ENCODE results near the gene CFAP57.

Gene CFAP57

DNA sequence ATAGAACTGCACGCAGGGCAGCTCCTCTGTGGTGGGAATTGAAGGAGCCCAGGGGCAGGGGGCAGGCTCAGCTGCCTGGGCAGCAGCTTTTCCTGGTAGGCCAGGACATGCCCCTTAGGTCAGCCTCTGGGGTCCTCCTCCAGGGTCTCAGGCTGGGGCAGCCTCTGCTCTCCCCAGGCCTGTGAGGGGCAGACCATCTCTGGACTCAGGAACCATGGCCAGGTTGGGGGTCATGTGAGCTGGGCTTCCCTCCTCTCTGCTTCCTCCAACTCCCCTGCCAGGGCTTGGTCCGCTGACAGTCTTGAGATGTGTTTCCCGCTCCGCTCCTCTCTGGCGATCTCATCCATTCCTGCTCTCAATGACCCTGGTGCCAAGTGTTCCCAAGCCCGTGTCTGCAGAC lies 107.5 kb downstream of the CFAP57 start:
- no peak for DNase-seq

GRCh38 chr1:43280692-43281091 lies 108.6 kb downstream of the CFAP57 start:
- DNase-seq, result no peak

- DNase-seq, result no peak
Measured at GRCh38 chr1:43282220-43283195, 110.4 kb downstream of the CFAP57 start.

DNA sequence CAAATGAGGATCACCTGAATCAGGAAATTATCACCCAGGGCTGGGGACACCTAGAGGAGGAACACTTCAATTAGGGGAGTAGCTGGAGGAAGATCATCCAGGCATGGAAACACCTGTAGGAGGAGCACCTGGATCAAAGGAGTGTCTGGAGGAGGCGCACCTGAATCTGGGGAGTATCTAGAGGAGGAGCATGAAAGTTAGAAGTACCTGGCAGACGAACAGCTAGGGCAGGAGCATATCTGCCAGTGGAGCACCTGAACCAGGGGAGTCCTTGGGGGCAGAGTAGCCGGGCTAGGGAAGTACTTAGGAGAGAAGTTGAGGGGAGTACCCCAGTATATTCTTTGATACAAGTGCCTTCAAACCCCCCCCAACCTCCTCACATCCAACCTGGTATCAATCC lies 111.9 kb downstream of the CFAP57 start:
- DNase-seq, result no peak

- no peak for DNase-seq
Measured at GRCh38 chr1:43284546-43285110, 112.5 kb downstream of the CFAP57 start.

GRCh38 chr1:43285269-43285990 lies 113.3 kb downstream of the CFAP57 start, which contains the start of gene C1orf210:
Gene C1orf210, minus strand, starts transcription at chr1:43285581. Its CDS starts 2,311 bp downstream, at chr1:43283270.
- no peak for DNase-seq

DNA sequence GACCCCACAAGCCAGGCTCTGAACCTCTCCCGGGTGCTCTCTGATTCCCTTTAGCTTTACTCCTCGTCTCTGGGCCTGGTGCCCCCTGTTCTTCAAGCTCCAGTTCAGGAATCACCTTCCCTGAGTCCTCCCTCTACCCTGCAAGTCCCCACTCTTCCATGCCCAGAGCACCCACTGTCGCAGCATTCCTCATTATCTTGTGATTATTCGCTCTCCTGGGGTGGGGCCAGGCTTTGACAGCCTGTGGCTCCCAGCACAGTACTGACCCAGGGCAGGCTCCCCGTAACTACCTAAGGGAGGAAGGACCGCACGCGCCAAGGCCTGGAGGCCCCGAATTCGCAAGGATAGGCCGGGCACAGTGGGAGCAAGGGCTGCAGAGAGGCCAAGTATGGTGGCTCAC lies 114.0 kb downstream of the CFAP57 start:
- DNase-seq, result no peak

DNA sequence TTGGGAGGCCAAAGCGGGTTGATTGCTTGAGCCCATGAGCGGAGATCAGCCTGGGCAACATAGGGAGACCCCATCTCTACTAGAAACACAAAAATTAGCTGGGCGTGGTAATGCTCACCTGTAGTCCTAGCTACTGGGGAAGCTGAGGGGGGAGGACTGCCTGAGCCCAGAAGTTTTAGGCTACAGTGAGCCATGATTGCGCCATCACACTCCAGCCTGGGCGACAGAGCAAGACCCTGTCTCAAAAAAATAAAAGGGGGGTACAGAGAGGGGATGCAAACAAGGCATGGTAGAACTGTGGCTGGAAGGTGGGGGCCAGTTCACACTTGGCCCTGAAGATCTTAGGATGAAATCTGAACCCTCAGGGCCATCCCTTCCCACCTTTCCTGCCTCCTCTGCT lies 114.4 kb downstream of the CFAP57 start:
- DNase-seq, result no peak

GRCh38 chr1:43288058-43288784 lies 116.1 kb downstream of the CFAP57 start:
- DNase-seq, result no peak

GRCh38 chr1:43288785-43289706 lies 116.9 kb downstream of the CFAP57 start:
- no peak for DNase-seq

GRCh38 chr1:43292216-43292615 lies 120.1 kb downstream of the CFAP57 start:
- no peak for DNase-seq

GRCh38 chr1:43292679-43293078 lies 120.5 kb downstream of the CFAP57 start:
- DNase-seq, result no peak

- no peak for DNase-seq
Measured at GRCh38 chr1:43293176-43293575, 121.0 kb downstream of the CFAP57 start.

DNA sequence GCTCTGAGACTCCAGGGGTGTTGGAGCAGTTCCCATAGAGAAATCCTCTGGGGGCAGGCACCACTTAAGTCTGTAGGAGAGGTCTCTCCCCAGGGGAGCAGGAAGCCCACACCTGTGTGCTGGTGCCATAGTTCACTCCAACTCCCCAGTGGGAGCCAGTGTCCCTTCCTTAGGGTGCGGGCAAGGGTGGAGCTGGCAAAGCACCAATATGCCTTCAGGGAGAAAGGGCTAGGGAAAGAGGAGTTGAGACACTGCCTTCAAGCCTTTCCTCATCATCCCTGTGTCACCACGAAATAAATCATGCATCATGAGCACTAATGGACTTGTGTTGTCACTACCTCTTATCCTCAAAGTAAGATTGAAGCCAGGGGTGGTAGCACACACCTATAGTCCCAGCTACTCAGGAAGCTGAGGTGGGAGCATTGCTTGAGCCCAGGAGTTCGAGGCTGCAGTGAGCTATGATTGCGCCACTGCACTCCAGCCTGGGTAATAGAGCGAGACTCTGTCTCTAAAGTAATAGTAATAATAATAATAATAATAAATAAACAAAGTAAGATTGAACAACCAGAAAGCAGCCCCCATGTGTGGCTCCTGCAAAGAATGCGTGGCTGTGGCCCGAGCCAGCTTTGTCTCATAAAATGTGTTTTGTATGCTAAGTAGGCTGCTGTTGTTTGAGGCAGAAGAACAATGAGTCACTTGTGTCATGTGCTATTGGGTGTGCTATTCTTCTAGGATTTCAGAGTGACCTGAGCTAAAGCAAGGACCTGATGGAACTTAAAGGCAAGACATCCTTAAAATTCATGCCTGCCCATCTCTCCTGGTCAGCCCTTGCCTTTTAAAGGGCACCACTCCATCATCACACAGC lies 122.0 kb downstream of the CFAP57 start:
- DNase-seq, result no peak

- no peak for DNase-seq
Measured at GRCh38 chr1:43294761-43295160, 122.6 kb downstream of the CFAP57 start.

DNA sequence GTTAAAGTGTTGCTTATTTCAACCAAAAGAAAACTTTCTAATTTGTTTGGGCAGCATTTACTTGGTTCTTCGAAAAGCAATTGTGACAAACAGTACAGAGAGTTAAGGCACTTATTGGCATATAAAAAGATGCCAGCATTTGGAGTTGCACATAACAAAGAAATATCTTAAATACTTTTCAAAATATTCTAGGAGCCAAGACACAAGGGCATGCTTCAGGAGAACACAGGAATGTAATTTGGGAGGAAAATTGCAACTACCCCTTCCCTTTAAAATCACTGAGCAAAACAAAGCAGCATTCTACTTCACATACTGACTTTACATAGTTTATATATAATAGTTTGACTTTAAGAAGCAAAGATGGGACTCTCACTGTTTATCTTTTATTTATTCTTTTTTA lies 124.1 kb downstream of the CFAP57 start:
- DNase-seq, result no peak

GRCh38 chr1:43298055-43298454 lies 125.9 kb downstream of the CFAP57 start:
- DNase-seq, result no peak

- no peak for DNase-seq
Measured at GRCh38 chr1:43299101-43299500, 127.0 kb downstream of the CFAP57 start.

DNA sequence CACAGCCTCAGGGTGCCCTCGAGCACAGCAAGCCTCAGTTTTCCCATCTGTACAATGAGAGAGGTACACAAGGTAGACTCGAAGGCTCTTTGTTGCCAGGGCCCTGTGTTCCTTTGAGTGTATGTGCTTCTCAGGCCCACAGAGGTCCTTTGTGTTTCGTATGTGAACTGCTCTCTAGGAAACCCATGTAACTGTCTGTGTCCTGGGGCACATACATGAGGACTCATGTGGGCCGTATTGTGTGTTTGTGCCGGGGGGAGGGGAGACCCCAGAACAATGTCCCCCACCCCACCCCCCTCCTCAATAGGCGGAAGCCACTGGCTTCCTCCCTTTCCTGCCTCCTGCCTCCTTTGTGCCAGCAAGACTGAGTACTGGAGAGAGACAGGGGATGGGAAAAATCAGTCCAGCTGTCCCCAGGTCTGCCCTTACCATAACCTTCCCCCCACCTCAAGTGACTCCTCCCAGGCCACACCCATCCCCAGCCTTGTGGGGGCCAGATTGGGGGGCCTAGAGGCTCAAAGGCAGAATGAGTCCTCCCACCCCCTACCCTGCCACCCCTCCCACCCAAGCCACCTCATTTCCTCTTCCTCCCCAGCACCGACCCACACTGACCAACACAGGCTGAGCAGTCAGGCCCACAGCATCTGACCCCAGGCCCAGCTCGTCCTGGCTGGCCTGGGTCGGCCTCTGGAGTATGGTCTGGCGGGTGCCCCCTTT lies 128.4 kb downstream of the CFAP57 start, which contains the start of gene TIE1:
Gene TIE1 (plus strand): TSS at position 605 of the 717 bp plus-strand sequence. CDS start 90 bp downstream, at position 695.
- DNase-seq, result no peak

- DNase-seq, result no peak
Measured at GRCh38 chr1:43302201-43302600, 130.1 kb downstream of the CFAP57 start.
